ENCODE results near the gene WWOX. TPM values are rescaled to one million over a fixed set of nuclear protein-coding genes. Genes with fewer than 3 reads are reported as not detected.

WWOX gene
- total RNA-seq, 3 donors from 2014 or later (not counting 1 experiment from before 2014, with no cell fraction given): 21.0 to 29.8 (median 27.0) TPM

GRCh38 chr16:78584991-78585390 is 485.5 kb downstream of the WWOX start:
- Mint-ChIP-seq H3K4me1 (no peaks in the 10 kb centered on the region), H3K4me3 (no peak overlapping the region), H3K9me3 (no peaks in the 10 kb centered on the region), H3K27me3 (ENCODE audit: low read depth in 2 of 2) (no peaks in the 10 kb centered on the region), H3K36me3 (no peaks in the 10 kb centered on the region), H3K27ac (no peak overlapping the region)
- no peak for TF ChIP-seq CTCF (IDR thresholded peaks at IDR 0.05)
- H3K36me3 ChIP-seq (ENCODE audit: control insufficient read depth, insufficient read depth, low read length): no peaks in the 10 kb centered on the region
- WGBS (ENCODE audit: insufficient coverage): 73% methylated on average over 8 of the region's 8 CpGs
- H3K27ac ChIP-seq (ENCODE audit: low read length): no peak overlapping the region
- DNase-seq (no peak), ATAC-seq (no peak)
- H3K9me3 ChIP-seq (ENCODE audit: control insufficient read depth, insufficient read depth, low read length): no peaks in the 10 kb centered on the region
- H3K4me3 ChIP-seq (ENCODE audit: low read length): no peak overlapping the region
- H3K27me3 ChIP-seq (ENCODE audit: control insufficient read depth, insufficient read depth, low read length): no peaks in the 10 kb centered on the region
- no peaks in the 10 kb centered on the region for H3K4me1 ChIP-seq (ENCODE audit: control insufficient read depth, insufficient read depth, low read length)
- intact Hi-C loops (cut with micrococcal nuclease): no loop called here

- WGBS (ENCODE audit: insufficient coverage): 95% methylated on average over 3 of the region's 3 CpGs
- H3K4me3 Mint-ChIP-seq: no peak overlapping the region
- TF ChIP-seq CTCF (IDR thresholded peaks at IDR 0.05): no peak
- H3K4me1 Mint-ChIP-seq: no peaks in the 10 kb centered on the region
- no peaks in the 10 kb centered on the region for H3K9me3 Mint-ChIP-seq
- DNase-seq (no peak), ATAC-seq (no peak)
- no peaks in the 10 kb centered on the region for H3K4me1 ChIP-seq (ENCODE audit: control insufficient read depth, insufficient read depth, low read length)
- H3K27ac ChIP-seq (ENCODE audit: low read length): no peak overlapping the region
- no peaks in the 10 kb centered on the region for H3K36me3 Mint-ChIP-seq
- intact Hi-C loops (cut with micrococcal nuclease): no loop called here
- H3K27me3 Mint-ChIP-seq (ENCODE audit: low read depth in 2 of 2): no peaks in the 10 kb centered on the region
- H3K36me3 ChIP-seq (ENCODE audit: control insufficient read depth, insufficient read depth, low read length): no peaks in the 10 kb centered on the region
- H3K4me3 ChIP-seq (ENCODE audit: low read length): no peak overlapping the region
- H3K9me3 ChIP-seq (ENCODE audit: control insufficient read depth, insufficient read depth, low read length): no peaks in the 10 kb centered on the region
- no peak overlapping the region for H3K27ac Mint-ChIP-seq
- H3K27me3 ChIP-seq (ENCODE audit: control insufficient read depth, insufficient read depth, low read length): no peaks in the 10 kb centered on the region
Observed at GRCh38 chr16:78589331-78589730, 489.9 kb downstream of the WWOX start.

- Histone ChIP-seq H3K9me3 (ENCODE audit: control insufficient read depth, insufficient read depth, low read length) (no peaks in the 10 kb centered on the region), H3K36me3 (ENCODE audit: control insufficient read depth, insufficient read depth, low read length) (no peaks in the 10 kb centered on the region), H3K4me3 (ENCODE audit: low read length) (no peak overlapping the region), H3K27ac (ENCODE audit: low read length) (no peak overlapping the region), H3K4me1 (ENCODE audit: control insufficient read depth, insufficient read depth, low read length) (no peaks in the 10 kb centered on the region), H3K27me3 (ENCODE audit: control insufficient read depth, insufficient read depth, low read length) (no peaks in the 10 kb centered on the region)
- DNase-seq: no peak
- Mint-ChIP-seq H3K36me3 (no peaks in the 10 kb centered on the region), H3K4me1 (no peaks in the 10 kb centered on the region), H3K9me3 (no peaks in the 10 kb centered on the region), H3K27ac (no peak overlapping the region), H3K27me3 (ENCODE audit: low read depth in 2 of 2) (no peaks in the 10 kb centered on the region), H3K4me3 (no peak overlapping the region)
- 97% methylated on average over 5 of the region's 5 CpGs for WGBS (ENCODE audit: insufficient coverage)
- TF ChIP-seq CTCF (IDR thresholded peaks at IDR 0.05): no peak
- no peak for ATAC-seq
- intact Hi-C loops (cut with micrococcal nuclease): no loop called here
Observed at GRCh38 chr16:78591682-78592103, 492.2 kb downstream of the WWOX start.

- H3K27ac ChIP-seq (ENCODE audit: low read length): no peak overlapping the region
- no peaks in the 10 kb centered on the region for H3K9me3 ChIP-seq (ENCODE audit: control insufficient read depth, insufficient read depth, low read length)
- TF ChIP-seq CTCF (IDR thresholded peaks at IDR 0.05): no peak
- 88% methylated on average over 3 of the region's 3 CpGs for WGBS (ENCODE audit: insufficient coverage)
- Mint-ChIP-seq H3K4me1 (no peaks in the 10 kb centered on the region), H3K9me3 (no peaks in the 10 kb centered on the region), H3K4me3 (no peak overlapping the region), H3K27ac (no peak overlapping the region), H3K27me3 (ENCODE audit: low read depth in 2 of 2) (no peaks in the 10 kb centered on the region), H3K36me3 (no peaks in the 10 kb centered on the region)
- intact Hi-C loops (cut with micrococcal nuclease): no loop called here
- H3K4me1 ChIP-seq (ENCODE audit: control insufficient read depth, insufficient read depth, low read length): no peaks in the 10 kb centered on the region
- DNase-seq (no peak), ATAC-seq (no peak)
- no peaks in the 10 kb centered on the region for H3K36me3 ChIP-seq (ENCODE audit: control insufficient read depth, insufficient read depth, low read length)
- H3K27me3 ChIP-seq (ENCODE audit: control insufficient read depth, insufficient read depth, low read length): no peaks in the 10 kb centered on the region
- no peak overlapping the region for H3K4me3 ChIP-seq (ENCODE audit: low read length)
Observed at GRCh38 chr16:78592111-78592510, 492.7 kb downstream of the WWOX start.

Data from natural killer cell (primary cell).